HEK293 (cell line): ENCODE results near the gene MAP1S.

Experiments used
- CTCF ChIA-PET: fragments of 350-600 bp; formaldehyde crosslinking; extraction: SDS; loops from one replicate; lab custom pipeline; 2021; ENCODE audit warnings: antibody characterized with exemption; lab: Yijun Ruan, JAX
- POLR2A ChIA-PET: fragments of 300-600 bp; formaldehyde crosslinking; extraction: SDS; loops from one replicate; lab custom pipeline; 2020; ENCODE audit warnings: antibody characterized with exemption, inconsistent platforms; lab: Yijun Ruan, JAX
- H3K27ac ChIP-seq: fragments of 200-500 bp; sonication (Bioruptor generic); 2 replicates; pipeline ENCODE4 v1.5.1; 2014; ENCODE audit warnings: low read depth, low read length, control low read depth, inconsistent platforms; ENCODE audit errors: extremely low read depth
- H3K36me3 ChIP-seq, 2 experiments: fragments of 200-500 bp in 1 of 2; sonication (Bioruptor generic) in 1 of 2; 1 replicate in 1 of 2; 2 replicates in 1 of 2; pipeline ENCODE4 v1.5.1; 2014 to 2017; ENCODE audit warnings: inconsistent platforms in 2 of 2, low read length in 2 of 2; ENCODE audit not compliant: control insufficient read depth in 2 of 2, insufficient read depth in 1 of 2
- H3K4me1 ChIP-seq: fragments of 200-500 bp; sonication (Bioruptor generic); 2 replicates; pipeline ENCODE4 v1.5.1; 2014; ENCODE audit warnings: mild to moderate bottlenecking, low read length, inconsistent platforms; ENCODE audit not compliant: control insufficient read depth, insufficient read depth
- H3K4me3 ChIP-seq: 2 replicates; pipeline ENCODE4 v1.5.1; 2011; ENCODE audit warnings: low read depth, mild to moderate bottlenecking, control low read depth, low read length, moderate library complexity
- H3K9me3 ChIP-seq: fragments of 200-500 bp; sonication (Bioruptor generic); 2 replicates; pipeline ENCODE4 v1.5.1; 2014; ENCODE audit warnings: low read depth, low read length, inconsistent platforms; ENCODE audit not compliant: control insufficient read depth, insufficient read depth
- EGR2 ChIP-seq: fragments of 450-650 bp; formaldehyde crosslinking; IDR thresholded peaks from 2 replicates; pipeline ENCODE4 v1.5.1; 2016; ENCODE audit warnings: low read depth, missing biosample characterization, missing genetic modification characterization
- KLF1 ChIP-seq: fragments of 450-650 bp; formaldehyde crosslinking; IDR thresholded peaks from 2 replicates; pipeline ENCODE4 v1.5.1; 2016; ENCODE audit warnings: missing biosample characterization, missing genetic modification characterization
- KLF8 ChIP-seq: fragments of 450-650 bp; formaldehyde crosslinking; IDR thresholded peaks from 2 replicates; pipeline ENCODE4 v1.5.1; 2016; ENCODE audit warnings: missing biosample characterization, missing genetic modification characterization
- KLF9 ChIP-seq: fragments of 450-650 bp; formaldehyde crosslinking; IDR thresholded peaks from 2 replicates; pipeline ENCODE4 v1.5.1; 2016; ENCODE audit warnings: missing biosample characterization, missing genetic modification characterization, low read depth
- MZF1 ChIP-seq: fragments of 450-650 bp; formaldehyde crosslinking; IDR thresholded peaks from 2 replicates; pipeline ENCODE4 v1.5.1; 2017; ENCODE audit warnings: missing biosample characterization, missing genetic modification characterization, borderline replicate concordance
- SETDB1 ChIP-seq: IDR thresholded peaks from one replicate; pipeline ENCODE4 v1.6.1; 2017; ENCODE audit warnings: mild to moderate bottlenecking, low read length, moderate library complexity, mixed read lengths; ENCODE audit not compliant: insufficient read length
- SP3 ChIP-seq: fragments of 450-650 bp; formaldehyde crosslinking; IDR thresholded peaks from 2 replicates; pipeline ENCODE4 v1.5.1; 2016; ENCODE audit warnings: missing biosample characterization, missing genetic modification characterization
- ZFHX2 ChIP-seq: fragments of 450-650 bp; formaldehyde crosslinking; conservative IDR thresholded peaks from 2 replicates; pipeline ENCODE4 v1.5.1; 2016; ENCODE audit warnings: missing biosample characterization, missing genetic modification characterization
- ZNF184 ChIP-seq: fragments of 450-650 bp; IDR thresholded peaks from 2 replicates; pipeline ENCODE4 v1.5.1; 2018; ENCODE audit warnings: missing biosample characterization, mild to moderate bottlenecking, missing genetic modification characterization
- ZNF214 ChIP-seq: fragments of 450-650 bp; formaldehyde crosslinking; IDR thresholded peaks from 2 replicates; pipeline ENCODE4 v1.5.1; 2017; ENCODE audit warnings: missing biosample characterization, mild to moderate bottlenecking, missing genetic modification characterization, borderline replicate concordance
- ZNF280C ChIP-seq: fragments of 450-650 bp; formaldehyde crosslinking; IDR thresholded peaks from 2 replicates; pipeline ENCODE4 v1.5.1; 2016; ENCODE audit warnings: missing biosample characterization, missing genetic modification characterization
- ZNF366 ChIP-seq: fragments of 450-650 bp; formaldehyde crosslinking; conservative IDR thresholded peaks from 2 replicates; pipeline ENCODE4 v1.5.1; 2016; ENCODE audit warnings: missing biosample characterization, missing genetic modification characterization
- ZNF560 ChIP-seq: fragments of 450-650 bp; formaldehyde crosslinking; IDR thresholded peaks from 2 replicates; pipeline ENCODE4 v1.5.1; 2017; ENCODE audit warnings: missing biosample characterization, missing genetic modification characterization, borderline replicate concordance
- ZNF585B ChIP-seq: fragments of 450-650 bp; formaldehyde crosslinking; IDR thresholded peaks from 2 replicates; pipeline ENCODE4 v1.5.1; 2016; ENCODE audit warnings: missing biosample characterization, missing genetic modification characterization
- ZNF623 ChIP-seq: fragments of 450-650 bp; formaldehyde crosslinking; IDR thresholded peaks from 2 replicates; pipeline ENCODE4 v1.5.1; 2016; ENCODE audit warnings: missing biosample characterization, missing genetic modification characterization
- ZNF785 ChIP-seq: fragments of 450-650 bp; formaldehyde crosslinking; IDR thresholded peaks from 2 replicates; pipeline ENCODE4 v1.5.1; 2016; ENCODE audit warnings: missing biosample characterization, missing genetic modification characterization
- TF ChIP-seq, protein P1 (sequence below): fragments of 450-650 bp; formaldehyde crosslinking; IDR thresholded peaks from 2 replicates; pipeline ENCODE4 v1.5.1; 2016; ENCODE audit warnings: missing biosample characterization, missing genetic modification characterization, low read depth
- TF ChIP-seq, protein P2 (sequence below): fragments of 450-650 bp; formaldehyde crosslinking; IDR thresholded peaks from 2 replicates; pipeline ENCODE4 v1.5.1; 2016; ENCODE audit warnings: missing biosample characterization, missing genetic modification characterization

Gene MAP1S

DNA sequence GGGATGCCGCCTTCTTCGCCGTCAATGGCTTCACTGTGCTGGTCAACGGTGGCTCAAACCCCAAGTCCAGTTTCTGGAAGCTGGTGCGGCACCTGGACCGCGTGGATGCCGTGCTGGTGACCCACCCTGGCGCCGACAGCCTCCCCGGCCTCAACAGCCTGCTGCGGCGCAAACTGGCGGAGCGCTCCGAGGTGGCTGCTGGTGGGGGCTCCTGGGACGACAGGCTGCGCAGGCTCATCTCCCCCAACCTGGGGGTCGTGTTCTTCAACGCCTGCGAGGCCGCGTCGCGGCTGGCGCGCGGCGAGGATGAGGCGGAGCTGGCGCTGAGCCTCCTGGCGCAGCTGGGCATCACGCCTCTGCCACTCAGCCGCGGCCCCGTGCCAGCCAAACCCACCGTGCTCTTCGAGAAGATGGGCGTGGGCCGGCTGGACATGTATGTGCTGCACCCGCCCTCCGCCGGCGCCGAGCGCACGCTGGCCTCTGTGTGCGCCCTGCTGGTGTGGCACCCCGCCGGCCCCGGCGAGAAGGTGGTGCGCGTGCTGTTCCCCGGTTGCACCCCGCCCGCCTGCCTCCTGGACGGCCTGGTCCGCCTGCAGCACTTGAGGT is 7.0 kb downstream of the MAP1S start:
- H3K4me1 ChIP-seq, result no peaks in the 10 kb centered on the region
- CTCF ChIA-PET, result interaction anchor here (0.6 to 2.1 kb wide), 6 partner anchors 10 to 190 kb away, joined by 3 to 7 read pairs (median 4); partner anchors contain the start of gene RPL18A
- peaks cover 35 to 86% of the 10 kb centered on the region in 2 experiments for H3K36me3 ChIP-seq
- H3K27ac ChIP-seq, result no peak overlapping the region
- no peak for TF ChIP-seq ZNF560 (tag by site-specific recombination)
- H3K9me3 ChIP-seq, result no peaks in the 10 kb centered on the region
- no peak overlapping the region for H3K4me3 ChIP-seq
- POLR2A ChIA-PET, result interaction anchor here (0.6 kb wide), 1 partner anchor 118 kb away, joined by 3 read pairs; no protein-coding TSS in a partner anchor

- H3K4me3 ChIP-seq, result no peak overlapping the region
- TF ChIP-seq ZNF184 (tag by site-specific recombination) (no peak), EGR2 (peak; percentile 58; the same call in 1 of the 2 replicates), KLF1 (tag by site-specific recombination) (peak; percentile 84), ZNF366 (no peak), ZNF585B (tag by site-specific recombination) (no peak), KLF8 (peak; percentile 83; the same call in 1 of the 2 replicates), ZFHX2 (peak; percentile 37; the same call in 1 of the 2 replicates), KLF9 (peak; percentile 65), ZNF214 (no peak)
- TF ChIP-seq, protein P1, sequence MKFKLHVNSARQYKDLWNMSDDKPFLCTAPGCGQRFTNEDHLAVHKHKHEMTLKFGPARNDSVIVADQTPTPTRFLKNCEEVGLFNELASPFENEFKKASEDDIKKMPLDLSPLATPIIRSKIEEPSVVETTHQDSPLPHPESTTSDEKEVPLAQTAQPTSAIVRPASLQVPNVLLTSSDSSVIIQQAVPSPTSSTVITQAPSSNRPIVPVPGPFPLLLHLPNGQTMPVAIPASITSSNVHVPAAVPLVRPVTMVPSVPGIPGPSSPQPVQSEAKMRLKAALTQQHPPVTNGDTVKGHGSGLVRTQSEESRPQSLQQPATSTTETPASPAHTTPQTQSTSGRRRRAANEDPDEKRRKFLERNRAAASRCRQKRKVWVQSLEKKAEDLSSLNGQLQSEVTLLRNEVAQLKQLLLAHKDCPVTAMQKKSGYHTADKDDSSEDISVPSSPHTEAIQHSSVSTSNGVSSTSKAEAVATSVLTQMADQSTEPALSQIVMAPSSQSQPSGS (tag by site-specific recombination), result no peak
- TF ChIP-seq, protein P2, sequence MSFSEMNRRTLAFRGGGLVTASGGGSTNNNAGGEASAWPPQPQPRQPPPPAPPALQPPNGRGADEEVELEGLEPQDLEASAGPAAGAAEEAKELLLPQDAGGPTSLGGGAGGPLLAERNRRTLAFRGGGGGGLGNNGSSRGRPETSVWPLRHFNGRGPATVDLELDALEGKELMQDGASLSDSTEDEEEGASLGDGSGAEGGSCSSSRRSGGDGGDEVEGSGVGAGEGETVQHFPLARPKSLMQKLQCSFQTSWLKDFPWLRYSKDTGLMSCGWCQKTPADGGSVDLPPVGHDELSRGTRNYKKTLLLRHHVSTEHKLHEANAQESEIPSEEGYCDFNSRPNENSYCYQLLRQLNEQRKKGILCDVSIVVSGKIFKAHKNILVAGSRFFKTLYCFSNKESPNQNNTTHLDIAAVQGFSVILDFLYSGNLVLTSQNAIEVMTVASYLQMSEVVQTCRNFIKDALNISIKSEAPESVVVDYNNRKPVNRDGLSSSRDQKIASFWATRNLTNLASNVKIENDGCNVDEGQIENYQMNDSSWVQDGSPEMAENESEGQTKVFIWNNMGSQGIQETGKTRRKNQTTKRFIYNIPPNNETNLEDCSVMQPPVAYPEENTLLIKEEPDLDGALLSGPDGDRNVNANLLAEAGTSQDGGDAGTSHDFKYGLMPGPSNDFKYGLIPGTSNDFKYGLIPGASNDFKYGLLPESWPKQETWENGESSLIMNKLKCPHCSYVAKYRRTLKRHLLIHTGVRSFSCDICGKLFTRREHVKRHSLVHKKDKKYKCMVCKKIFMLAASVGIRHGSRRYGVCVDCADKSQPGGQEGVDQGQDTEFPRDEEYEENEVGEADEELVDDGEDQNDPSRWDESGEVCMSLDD (tag by site-specific recombination), result no peak
- no peak overlapping the region for H3K27ac ChIP-seq
- ChIA-PET CTCF (interaction anchor here (0.6 to 0.7 kb wide), 2 partner anchors 22 to 189 kb away, joined by 3 to 4 read pairs; no protein-coding TSS in a partner anchor), POLR2A (no interaction called here)
- H3K36me3 ChIP-seq, result peaks cover 36 to 89% of the 10 kb centered on the region in 2 experiments
- no peaks in the 10 kb centered on the region for H3K9me3 ChIP-seq
- no peaks in the 10 kb centered on the region for H3K4me1 ChIP-seq
Observed at GRCh38 chr19:17726964-17727773, 7.9 kb downstream of the MAP1S start.

DNA sequence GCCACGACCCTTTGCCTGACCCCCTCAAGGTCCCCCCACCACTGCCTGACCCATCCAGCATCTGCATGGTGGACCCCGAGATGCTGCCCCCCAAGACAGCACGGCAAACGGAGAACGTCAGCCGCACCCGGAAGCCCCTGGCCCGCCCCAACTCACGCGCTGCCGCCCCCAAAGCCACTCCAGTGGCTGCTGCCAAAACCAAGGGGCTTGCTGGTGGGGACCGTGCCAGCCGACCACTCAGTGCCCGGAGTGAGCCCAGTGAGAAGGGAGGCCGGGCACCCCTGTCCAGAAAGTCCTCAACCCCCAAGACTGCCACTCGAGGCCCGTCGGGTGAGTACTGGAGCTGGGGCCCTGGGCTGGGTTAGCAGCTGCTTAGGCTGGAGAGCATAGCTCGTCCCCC is 8.6 kb downstream of the MAP1S start:
- Histone ChIP-seq H3K4me1 (no peaks in the 10 kb centered on the region), H3K4me3 (no peak overlapping the region), H3K27ac (no peak overlapping the region), H3K36me3 (peaks cover 34 to 93% of the 10 kb centered on the region in 2 experiments), H3K9me3 (no peaks in the 10 kb centered on the region)
- TF ChIP-seq SETDB1 (no peak), ZNF623 (no peak), ZNF280C (tag by site-specific recombination) (no peak), SP3 (tag by site-specific recombination) (no peak), ZNF785 (tag by site-specific recombination) (no peak), MZF1 (tag by site-specific recombination) (no peak)
- TF ChIP-seq, protein P1 (tag by site-specific recombination), result no peak
- ChIA-PET CTCF (interaction anchor here (0.5 to 0.6 kb wide), 2 partner anchors 132 to 320 kb away, joined by 3 read pairs; partner anchors contain the start of gene RPL18A), POLR2A (no interaction called here)
